Measurements from ENCODE around the gene CLTCL1. TPM values are rescaled to one million over a fixed set of nuclear protein-coding genes. Genes with fewer than 3 reads are reported as not detected.
"Not testable (repeated sequence)": the region's sequence is repeated elsewhere in the genome, so short reads cannot be mapped to it uniquely, and the experiment has no call there.

The CLTCL1 gene
- total RNA-seq, 1 donor from 2014 or later = 5.4 TPM

DNA sequence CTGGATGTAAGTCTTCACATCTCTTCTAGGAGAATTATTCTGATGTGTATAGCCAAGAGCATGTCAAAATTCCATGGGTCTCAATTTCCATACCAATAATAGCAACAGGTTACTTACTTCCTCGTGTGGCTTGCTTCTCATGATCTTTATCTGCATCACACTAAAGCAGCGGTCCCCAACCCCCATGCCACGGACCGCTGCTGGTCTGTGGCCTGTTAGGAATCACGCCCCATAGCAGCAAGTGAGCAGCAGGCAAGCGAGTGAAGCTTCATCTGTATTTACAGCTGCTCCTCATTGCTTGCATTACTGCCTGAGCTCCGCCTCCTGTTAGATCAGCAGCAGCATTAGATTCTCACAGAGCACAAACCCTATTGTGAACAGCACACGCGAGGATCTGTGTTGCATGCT lies 84.1 kb downstream of the CLTCL1 start:
- H3K27me3 ChIP-seq = no peaks in the 10 kb centered on the region
- no peak overlapping the region for H3K27ac ChIP-seq
- peaks cover 0 to 5% of the 10 kb centered on the region in 2 donors for H3K36me3 ChIP-seq
- no peaks in the 10 kb centered on the region for H3K4me1 ChIP-seq
- intact Hi-C loops (cut with DNase I) = no loop called here
- TF ChIP-seq, protein P1, sequence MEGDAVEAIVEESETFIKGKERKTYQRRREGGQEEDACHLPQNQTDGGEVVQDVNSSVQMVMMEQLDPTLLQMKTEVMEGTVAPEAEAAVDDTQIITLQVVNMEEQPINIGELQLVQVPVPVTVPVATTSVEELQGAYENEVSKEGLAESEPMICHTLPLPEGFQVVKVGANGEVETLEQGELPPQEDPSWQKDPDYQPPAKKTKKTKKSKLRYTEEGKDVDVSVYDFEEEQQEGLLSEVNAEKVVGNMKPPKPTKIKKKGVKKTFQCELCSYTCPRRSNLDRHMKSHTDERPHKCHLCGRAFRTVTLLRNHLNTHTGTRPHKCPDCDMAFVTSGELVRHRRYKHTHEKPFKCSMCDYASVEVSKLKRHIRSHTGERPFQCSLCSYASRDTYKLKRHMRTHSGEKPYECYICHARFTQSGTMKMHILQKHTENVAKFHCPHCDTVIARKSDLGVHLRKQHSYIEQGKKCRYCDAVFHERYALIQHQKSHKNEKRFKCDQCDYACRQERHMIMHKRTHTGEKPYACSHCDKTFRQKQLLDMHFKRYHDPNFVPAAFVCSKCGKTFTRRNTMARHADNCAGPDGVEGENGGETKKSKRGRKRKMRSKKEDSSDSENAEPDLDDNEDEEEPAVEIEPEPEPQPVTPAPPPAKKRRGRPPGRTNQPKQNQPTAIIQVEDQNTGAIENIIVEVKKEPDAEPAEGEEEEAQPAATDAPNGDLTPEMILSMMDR (IDR thresholded peaks at IDR 0.05) = no peak
- no peak for TF ChIP-seq POLR2A (IDR thresholded peaks at IDR 0.05)
- no peak for TF ChIP-seq POLR2AphosphoS5 (IDR thresholded peaks at IDR 0.05; ENCODE audit: insufficient read depth in 1 of 2, low read depth in 1 of 2)
- no peak for DNase-seq (ENCODE audit: extremely low spot score in 2 of 2)
- H3K9me3 ChIP-seq = no peaks in the 10 kb centered on the region
- no peak overlapping the region for H3K4me3 ChIP-seq

DNA sequence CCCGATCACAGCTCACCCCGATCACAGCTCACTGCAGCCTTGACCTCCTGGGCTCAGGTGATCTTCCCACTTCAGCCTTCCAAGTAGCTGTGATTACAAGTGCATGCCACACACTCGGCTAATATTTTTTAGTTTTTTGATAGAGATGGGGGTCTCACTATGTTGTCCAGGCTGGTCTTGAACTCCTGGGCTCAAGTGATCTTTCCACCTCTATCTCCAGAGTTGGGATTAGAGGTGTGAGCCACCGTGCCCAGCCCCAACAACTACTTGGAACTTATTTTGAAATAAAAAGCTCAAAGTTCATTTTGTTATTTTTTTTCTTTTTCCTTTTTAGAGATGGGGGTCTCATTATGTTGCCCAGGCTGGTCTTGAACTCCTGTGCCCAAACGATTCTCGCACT lies 85.2 kb downstream of the CLTCL1 start:
- no peaks in the 10 kb centered on the region for H3K4me1 ChIP-seq
- DNase-seq (ENCODE audit: extremely low spot score in 2 of 2) = no peak
- TF ChIP-seq POLR2AphosphoS5 (IDR thresholded peaks at IDR 0.05; ENCODE audit: insufficient read depth in 1 of 2, low read depth in 1 of 2) = no peak
- TF ChIP-seq POLR2A (IDR thresholded peaks at IDR 0.05) = no peak
- TF ChIP-seq, protein P1 (IDR thresholded peaks at IDR 0.05) = no peak
- H3K4me3 ChIP-seq = no peak overlapping the region
- no peaks in the 10 kb centered on the region for H3K9me3 ChIP-seq
- peaks cover 0 to 5% of the 10 kb centered on the region in 2 donors for H3K36me3 ChIP-seq
- H3K27me3 ChIP-seq = no peaks in the 10 kb centered on the region
- no peak overlapping the region for H3K27ac ChIP-seq
- intact Hi-C loops (cut with DNase I) = no loop called here

DNA sequence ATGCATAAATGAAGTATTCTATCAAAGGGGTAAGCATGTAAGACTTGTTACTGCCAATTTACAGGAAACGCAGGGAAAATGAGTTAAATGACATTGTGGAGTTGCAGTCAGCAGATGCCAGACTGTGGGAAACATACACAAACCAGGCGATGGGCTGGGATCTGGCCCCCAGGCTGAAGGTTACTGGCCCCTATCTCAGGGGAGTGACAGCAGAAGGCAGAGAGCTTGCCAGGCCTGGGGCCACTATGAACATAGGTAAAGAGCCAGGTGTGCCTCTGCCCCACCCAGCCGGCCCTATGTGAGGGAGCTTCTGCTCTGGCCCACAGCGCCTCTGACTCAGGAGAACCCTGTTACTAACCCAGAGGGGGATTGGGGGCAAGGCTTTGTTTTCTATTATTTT lies 86.9 kb downstream of the CLTCL1 start:
- TF ChIP-seq, protein P1 (IDR thresholded peaks at IDR 0.05) = no peak
- TF ChIP-seq POLR2AphosphoS5 (IDR thresholded peaks at IDR 0.05; ENCODE audit: insufficient read depth in 1 of 2, low read depth in 1 of 2) (no peak), POLR2A (IDR thresholded peaks at IDR 0.05) (no peak)
- DNase-seq (ENCODE audit: extremely low spot score in 2 of 2) = no peak
- no peaks in the 10 kb centered on the region for H3K27me3 ChIP-seq
- no peak overlapping the region for H3K27ac ChIP-seq
- H3K9me3 ChIP-seq = no peaks in the 10 kb centered on the region
- H3K4me1 ChIP-seq = no peaks in the 10 kb centered on the region
- intact Hi-C loops (cut with DNase I) = no loop called here
- H3K4me3 ChIP-seq = no peak overlapping the region
- peaks cover 0 to under 1% of the 10 kb centered on the region in 2 donors for H3K36me3 ChIP-seq

DNA sequence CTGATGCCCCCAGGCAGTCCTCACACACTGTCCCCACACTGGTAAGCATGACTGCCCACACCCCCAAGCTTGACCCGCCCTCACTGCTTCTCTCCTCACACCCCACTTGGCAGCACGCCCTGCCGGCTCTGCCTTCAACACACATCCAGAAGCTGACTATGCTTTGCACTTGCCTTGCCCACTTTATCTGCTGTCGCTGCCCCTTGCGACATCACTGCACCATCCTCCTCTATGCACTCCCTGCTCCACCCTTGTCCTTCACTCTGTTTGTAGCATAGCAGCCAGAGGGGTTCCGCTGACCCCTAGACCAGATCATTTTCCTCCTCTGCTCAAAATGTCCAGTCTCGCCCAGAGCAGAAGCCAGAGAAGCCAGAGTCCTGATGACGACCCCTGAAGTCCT lies 87.7 kb downstream of the CLTCL1 start:
- H3K27ac ChIP-seq = no peak overlapping the region
- no peaks in the 10 kb centered on the region for H3K4me1 ChIP-seq
- no peaks in the 10 kb centered on the region for H3K36me3 ChIP-seq
- no peak overlapping the region for H3K4me3 ChIP-seq
- H3K9me3 ChIP-seq = no peaks in the 10 kb centered on the region
- H3K27me3 ChIP-seq = no peaks in the 10 kb centered on the region
- no peak for DNase-seq (ENCODE audit: extremely low spot score in 2 of 2)
- TF ChIP-seq POLR2A (IDR thresholded peaks at IDR 0.05) (no peak), POLR2AphosphoS5 (IDR thresholded peaks at IDR 0.05; ENCODE audit: insufficient read depth in 1 of 2, low read depth in 1 of 2) (no peak)
- TF ChIP-seq, protein P1 (IDR thresholded peaks at IDR 0.05) = no peak
- intact Hi-C loops (cut with DNase I) = no loop called here

DNA sequence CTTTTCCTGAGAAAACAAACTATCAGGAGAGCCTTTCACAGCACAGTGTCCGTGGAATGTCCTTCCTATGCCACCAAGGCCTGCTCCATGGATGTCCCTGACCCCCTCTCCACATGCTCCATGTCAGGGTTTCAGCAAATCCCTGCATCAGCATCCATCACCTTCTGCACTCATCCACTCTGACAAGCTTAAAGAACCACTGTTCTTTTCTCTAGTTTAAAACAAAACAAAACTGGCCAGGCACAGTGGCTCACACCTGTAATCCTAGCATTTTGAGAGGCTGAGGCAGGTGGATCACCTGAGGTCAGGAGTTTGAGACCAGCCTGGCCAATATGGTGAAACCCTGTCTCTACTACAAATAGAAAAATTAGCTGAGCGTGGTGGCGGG lies 88.7 kb downstream of the CLTCL1 start:
- DNase-seq (ENCODE audit: extremely low spot score in 2 of 2); H3K9me3 ChIP-seq; intact Hi-C loops (cut with DNase I); H3K36me3 ChIP-seq; H3K27me3 ChIP-seq; H3K4me1 ChIP-seq; H3K27ac ChIP-seq; H3K4me3 ChIP-seq: not testable (repeated sequence)
